Endothelial cell of umbilical vein (primary cell): ENCODE measurements around the gene CASP7. TPM values are rescaled to one million over a fixed set of nuclear protein-coding genes. Genes with fewer than 3 reads are reported as not detected.

Source experiments
- BruUV-seq: library from RNA; stranded (reverse); fragments of 400-500 nt; replicated peaks from 2 replicates; lab custom pipeline; 2021; lab: Mats Ljungman, UMichigan
- CTCF ChIA-PET: fragments of 300-600, 350-600 bp; sonication (Branson Sonifier 250); formaldehyde crosslinking; loops from one replicate; lab custom pipeline; 2021; ENCODE audit warnings: antibody characterized with exemption, inconsistent platforms; lab: Charles Lee
- POLR2A ChIA-PET: fragments of 300-600, 350-600 bp; sonication (Branson Sonifier 250); formaldehyde crosslinking; loops from one replicate; lab custom pipeline; 2021; ENCODE audit warnings: antibody characterized with exemption, inconsistent platforms; lab: Charles Lee
- DNase-seq: peaks from one replicate; pipeline ENCODE4 v3.0.0-alpha.2; 2011; ENCODE audit warnings: low read depth, low spot score
- FAIRE-seq: peaks from 2 replicates; lab custom pipeline; 2011; peaks lifted over from hg19 to GRCh38; lab: Jason Lieb, UNC
- H2AFZ ChIP-seq: 2 replicates; pipeline ENCODE4 v1.6.0; 2012; ENCODE audit warnings: low read depth, low read length, control low read depth, inconsistent platforms
- H3K27ac ChIP-seq: 2 replicates; pipeline ENCODE4 v1.5.1; 2011; ENCODE audit warnings: low read depth, mild to moderate bottlenecking, control low read depth, low read length, moderate library complexity; ENCODE audit not compliant: insufficient read depth
- H3K27me3 ChIP-seq, 2 experiments: 2 replicates each; pipeline versions ENCODE4 v1.6.0 to v1.6.1; 2011; ENCODE audit warnings: low read length in 2 of 2, mixed read lengths in 1 of 2; ENCODE audit not compliant: control insufficient read depth in 2 of 2, insufficient read depth in 2 of 2
- H3K36me3 ChIP-seq, 2 experiments: 2 replicates in 1 of 2; 3 replicates in 1 of 2; pipeline ENCODE4 v1.5.1; 2011; ENCODE audit warnings: low read length in 2 of 2, mild to moderate bottlenecking in 1 of 2, moderate library complexity in 1 of 2; ENCODE audit not compliant: control insufficient read depth in 2 of 2, insufficient read depth in 2 of 2; ENCODE audit errors: extremely low read depth in 1 of 2
- H3K4me1 ChIP-seq: 3 replicates; pipeline ENCODE4 v1.5.1; 2011; ENCODE audit warnings: mild to moderate bottlenecking, low read length; ENCODE audit not compliant: control insufficient read depth, insufficient read depth; ENCODE audit errors: extremely low read depth
- H3K4me2 ChIP-seq: 2 replicates; pipeline ENCODE4 v1.6.1; 2011; ENCODE audit warnings: low read length, control low read depth, mixed read lengths; ENCODE audit not compliant: insufficient read depth
- H3K4me3 ChIP-seq, 3 experiments: fragments of 200-600 bp in 1 of 3; sonication (generic), shearing (Covaris generic) in 1 of 3; replicated peaks in 1 of 3; 2 replicates each; pipeline ENCODE4 v1.5.1; 2011 to 2016; ENCODE audit warnings: control low read depth in 3 of 3, low read length in 3 of 3, mild to moderate bottlenecking in 2 of 3, inconsistent platforms in 1 of 3, low read depth in 1 of 3, moderate library complexity in 1 of 3; ENCODE audit not compliant: insufficient read depth in 1 of 3
- H3K79me2 ChIP-seq: 2 replicates; pipeline ENCODE4 v1.6.0; 2012; ENCODE audit warnings: low read length, inconsistent platforms; ENCODE audit not compliant: control insufficient read depth, insufficient read depth
- H3K9ac ChIP-seq: replicated peaks from 2 replicates; pipeline ENCODE3; 2011; ENCODE audit warnings: low read length, control low read depth; ENCODE audit not compliant: insufficient read depth; ENCODE audit errors: extremely low read depth
- H3K9me1 ChIP-seq: replicated peaks from 3 replicates; pipeline ENCODE4 v1.6.0; 2011; ENCODE audit warnings: mild to moderate bottlenecking, low read length; ENCODE audit not compliant: control insufficient read depth, insufficient read depth; ENCODE audit errors: extremely low read depth
- H3K9me3 ChIP-seq: replicated peaks from 2 replicates; pipeline ENCODE4 v1.5.1; 2012; ENCODE audit warnings: low read length, inconsistent platforms; ENCODE audit not compliant: control insufficient read depth, insufficient read depth
- H4K20me1 ChIP-seq: replicated peaks from 2 replicates; pipeline ENCODE3; 2011; ENCODE audit warnings: mild to moderate bottlenecking, low read length; ENCODE audit not compliant: control insufficient read depth, insufficient read depth; ENCODE audit errors: extremely low read depth
- EZH2 ChIP-seq: IDR thresholded peaks from 2 replicates; pipeline ENCODE4 v1.6.1; 2012; ENCODE audit warnings: borderline replicate concordance, low read depth, mild to moderate bottlenecking, moderate library complexity, low read length, inconsistent platforms; ENCODE audit not compliant: severe bottlenecking
- FOS ChIP-seq: IDR thresholded peaks from 2 replicates; pipeline ENCODE4 v1.6.1; 2011; ENCODE audit warnings: mild to moderate bottlenecking, low read length, moderate library complexity, borderline replicate concordance; ENCODE audit not compliant: insufficient read depth
- GATA2 ChIP-seq: IDR thresholded peaks from 2 replicates; pipeline ENCODE4 v1.7.0; 2011; ENCODE audit warnings: low read depth, mild to moderate bottlenecking, moderate library complexity, mixed read lengths, low read length; ENCODE audit not compliant: insufficient read length, insufficient read depth
- JUN ChIP-seq: IDR thresholded peaks from 2 replicates; pipeline ENCODE4 v1.6.1; 2011; ENCODE audit warnings: borderline replicate concordance, low read depth; ENCODE audit not compliant: insufficient read length, insufficient read depth
- MAX ChIP-seq: IDR thresholded peaks from 2 replicates; pipeline ENCODE4 v1.6.1; 2011; ENCODE audit not compliant: insufficient read depth, insufficient read length
- MYC ChIP-seq: IDR thresholded peaks from one replicate; pipeline ENCODE4 v1.6.1; 2011; ENCODE audit warnings: mild to moderate bottlenecking, low read depth, low read length
- POLR2A ChIP-seq: IDR thresholded peaks from 2 replicates; pipeline ENCODE4 v1.6.1; 2012; ENCODE audit warnings: low read depth, mild to moderate bottlenecking, control low read depth, low read length
- POLR2AphosphoS5 ChIP-seq: IDR thresholded peaks from 2 replicates; pipeline ENCODE4 v1.6.1; 2012; ENCODE audit warnings: low read depth, mild to moderate bottlenecking, control low read depth, low read length, moderate library complexity; ENCODE audit not compliant: insufficient read depth
- dilution Hi-C: fragments of 300-500 bp; cut with MboI; formaldehyde crosslinking; loops from one replicate; pipeline ENCODE4 v1.15.0; 2019; ENCODE audit warnings: low sequenced_read_pairs; ENCODE audit not compliant: extremely low pct_ligation_motif_present
- intact Hi-C: fragments of 100-400 bp; cut with micrococcal nuclease; formaldehyde crosslinking; loops from one replicate; pipeline ENCODE4 v1.10.0; 2022
- polyA plus RNA-seq, 4 experiments: library from polyadenylated mRNA; depleted of rRNA in 3 of 4; stranded (reverse) in 3 of 4; unstranded in 1 of 4; fragments of >200 nt; gene quantifications; 2 replicates each; pipeline versions ENCODE4 v1.2.1 to v1.2.3, GENCODE V29; 2011 to 2012; ENCODE audit warnings: missing spikeins in 1 of 4
- total RNA-seq: library from RNA; stranded (reverse); gene quantifications from 2 replicates; pipeline ENCODE4 v1.2.3, GENCODE V29; 2021
- TF ChIP-seq, protein P1 (sequence below), 2 donors: IDR thresholded peaks; 1 replicate in 1 of 2; 2 replicates in 1 of 2; pipeline ENCODE4 v1.5.1; 2011; ENCODE audit warnings: low read length in 2 of 2, mild to moderate bottlenecking in 2 of 2, moderate library complexity in 2 of 2, control low read depth in 1 of 2, inconsistent platforms in 1 of 2, low read depth in 1 of 2; ENCODE audit not compliant: insufficient read depth in 1 of 2; ENCODE audit errors: extremely low read depth in 1 of 2

The CASP7 gene
- total and polyA plus RNA-seq, 2 donors (not counting 3 experiments of a cell fraction or from before 2014, with no cell fraction given), result 14.6 to 54.3 TPM

DNA sequence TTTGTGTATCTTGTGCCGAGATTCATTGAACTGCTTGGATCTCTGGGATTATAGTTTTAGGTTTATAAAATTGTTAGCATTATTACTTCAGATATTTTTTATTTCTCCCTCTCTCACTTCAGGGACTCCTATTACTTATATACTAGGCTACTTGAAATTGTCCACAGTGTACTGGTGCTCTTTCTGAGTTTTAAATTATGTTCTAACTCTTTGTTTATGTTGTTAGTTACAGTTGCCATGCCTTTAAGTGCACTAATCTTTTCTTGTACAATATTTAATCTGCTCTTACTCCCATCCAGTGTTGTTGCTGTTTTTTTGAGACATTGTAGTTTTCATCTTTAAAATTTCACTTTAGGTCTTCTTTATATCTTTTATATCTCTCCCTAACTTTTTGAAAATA, 84.9 kb downstream of the CASP7 start:
- BruUV-seq, result no TSS peak
- no peaks in the 10 kb centered on the region for H4K20me1 ChIP-seq
- TF ChIP-seq FOS, result no peak
- no peak for TF ChIP-seq GATA2
- TF ChIP-seq, protein P1, sequence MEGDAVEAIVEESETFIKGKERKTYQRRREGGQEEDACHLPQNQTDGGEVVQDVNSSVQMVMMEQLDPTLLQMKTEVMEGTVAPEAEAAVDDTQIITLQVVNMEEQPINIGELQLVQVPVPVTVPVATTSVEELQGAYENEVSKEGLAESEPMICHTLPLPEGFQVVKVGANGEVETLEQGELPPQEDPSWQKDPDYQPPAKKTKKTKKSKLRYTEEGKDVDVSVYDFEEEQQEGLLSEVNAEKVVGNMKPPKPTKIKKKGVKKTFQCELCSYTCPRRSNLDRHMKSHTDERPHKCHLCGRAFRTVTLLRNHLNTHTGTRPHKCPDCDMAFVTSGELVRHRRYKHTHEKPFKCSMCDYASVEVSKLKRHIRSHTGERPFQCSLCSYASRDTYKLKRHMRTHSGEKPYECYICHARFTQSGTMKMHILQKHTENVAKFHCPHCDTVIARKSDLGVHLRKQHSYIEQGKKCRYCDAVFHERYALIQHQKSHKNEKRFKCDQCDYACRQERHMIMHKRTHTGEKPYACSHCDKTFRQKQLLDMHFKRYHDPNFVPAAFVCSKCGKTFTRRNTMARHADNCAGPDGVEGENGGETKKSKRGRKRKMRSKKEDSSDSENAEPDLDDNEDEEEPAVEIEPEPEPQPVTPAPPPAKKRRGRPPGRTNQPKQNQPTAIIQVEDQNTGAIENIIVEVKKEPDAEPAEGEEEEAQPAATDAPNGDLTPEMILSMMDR (IDR thresholded peaks at IDR 0.05; ENCODE audit: extremely low read depth in 1 of 2, insufficient read depth in 1 of 2, low read depth in 1 of 2, low read length in 2 of 2), result no peak
- no peak for TF ChIP-seq MAX
- TF ChIP-seq POLR2A, result no peak
- no peak for TF ChIP-seq MYC
- TF ChIP-seq JUN, result no peak
- no peak for TF ChIP-seq EZH2
- TF ChIP-seq POLR2AphosphoS5, result no peak
- H3K36me3 ChIP-seq, result no peaks in the 10 kb centered on the region
- no peaks in the 10 kb centered on the region for H3K79me2 ChIP-seq
- no peak overlapping the region for H3K27ac ChIP-seq
- no peak overlapping the region for H3K4me3 ChIP-seq
- no peak overlapping the region for H3K4me2 ChIP-seq
- no peaks in the 10 kb centered on the region for H3K4me1 ChIP-seq
- no peaks in the 10 kb centered on the region for H3K9me1 ChIP-seq
- FAIRE-seq, result no peak
- ChIA-PET CTCF (interaction anchor here (1.2 kb wide), 1 partner anchor 22 kb away, joined by 3 read pairs; no protein-coding TSS in a partner anchor), POLR2A (no interaction called here)
- intact Hi-C loops (no loop called here), dilution Hi-C loops (no loop called here)
- H3K27me3 ChIP-seq, result peaks cover 5 to 12% of the 10 kb centered on the region in 2 experiments
- no peak for DNase-seq
- no peak overlapping the region for H3K9ac ChIP-seq
- no peaks in the 10 kb centered on the region for H3K9me3 ChIP-seq
- H2AFZ ChIP-seq, result no peak overlapping the region
